Measurements from ENCODE around the gene FRMD3.

FRMD3 gene

DNA sequence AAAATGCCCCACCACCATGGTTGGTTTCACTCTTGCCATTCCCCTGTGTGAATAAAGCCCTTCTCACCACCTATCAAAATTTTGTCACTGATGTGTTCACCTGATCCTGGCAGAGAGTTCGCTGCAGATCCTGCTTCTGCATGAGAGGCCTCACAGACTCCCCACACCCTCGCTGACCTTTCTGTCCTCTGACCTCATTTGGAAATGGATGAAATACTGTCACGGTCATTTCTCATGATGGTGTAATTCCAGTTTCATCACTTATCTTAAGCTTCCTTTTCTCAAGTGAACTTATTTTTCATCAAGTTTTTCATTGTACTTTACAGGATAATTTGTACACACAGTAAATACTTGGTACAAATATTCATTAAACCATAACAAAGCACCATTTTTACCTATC lies 131.3 kb downstream of the FRMD3 start:
- Histone ChIP-seq H3K9me3 (ENCODE audit: control insufficient read depth, insufficient read depth, low read length) (no peaks in the 10 kb centered on the region), H3K36me3 (ENCODE audit: control insufficient read depth, insufficient read depth, low read length) (no peaks in the 10 kb centered on the region)

DNA sequence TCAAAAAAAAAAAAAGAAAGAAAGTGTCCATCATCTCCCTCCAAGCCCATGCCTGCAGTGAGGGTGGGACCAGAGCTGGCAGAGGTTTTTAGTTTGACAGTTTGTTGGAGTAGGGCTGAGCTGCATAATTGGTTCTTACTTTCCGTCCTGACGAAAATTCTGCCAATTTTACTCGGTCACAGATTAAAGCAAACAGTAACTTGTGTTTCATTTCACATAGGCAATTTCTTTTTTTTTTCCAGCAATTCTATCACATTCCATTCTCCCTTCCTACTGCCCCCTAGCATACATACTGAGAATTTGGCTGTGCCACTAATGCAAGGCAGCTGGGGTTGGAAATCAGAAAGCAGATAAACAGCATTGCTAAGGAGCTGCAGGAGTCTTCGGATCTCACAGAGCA lies 132.4 kb downstream of the FRMD3 start:
- H3K9ac ChIP-seq (ENCODE audit: low read depth, low read length): no peak overlapping the region
- H3K27me3 ChIP-seq (ENCODE audit: control insufficient read depth, insufficient read depth, low read length): no peaks in the 10 kb centered on the region
- H3K36me3 ChIP-seq (ENCODE audit: control insufficient read depth, insufficient read depth, low read length): no peaks in the 10 kb centered on the region
- H3K4me3 ChIP-seq (ENCODE audit: low read depth, low read length): no peak overlapping the region
- no peaks in the 10 kb centered on the region for H3K9me3 ChIP-seq (ENCODE audit: control insufficient read depth, insufficient read depth, low read length)
- H3K4me1 ChIP-seq (ENCODE audit: control insufficient read depth, insufficient read depth, low read length): no peaks in the 10 kb centered on the region

More for the DNA sequence above, 131.3 kb downstream of the FRMD3 start:
- Histone ChIP-seq H3K4me1 (ENCODE audit: control insufficient read depth, insufficient read depth, low read length) (no peaks in the 10 kb centered on the region), H3K4me3 (ENCODE audit: low read depth, low read length) (no peak overlapping the region), H3K9ac (ENCODE audit: low read depth, low read length) (no peak overlapping the region), H3K27me3 (ENCODE audit: control insufficient read depth, insufficient read depth, low read length) (no peaks in the 10 kb centered on the region)

DNA sequence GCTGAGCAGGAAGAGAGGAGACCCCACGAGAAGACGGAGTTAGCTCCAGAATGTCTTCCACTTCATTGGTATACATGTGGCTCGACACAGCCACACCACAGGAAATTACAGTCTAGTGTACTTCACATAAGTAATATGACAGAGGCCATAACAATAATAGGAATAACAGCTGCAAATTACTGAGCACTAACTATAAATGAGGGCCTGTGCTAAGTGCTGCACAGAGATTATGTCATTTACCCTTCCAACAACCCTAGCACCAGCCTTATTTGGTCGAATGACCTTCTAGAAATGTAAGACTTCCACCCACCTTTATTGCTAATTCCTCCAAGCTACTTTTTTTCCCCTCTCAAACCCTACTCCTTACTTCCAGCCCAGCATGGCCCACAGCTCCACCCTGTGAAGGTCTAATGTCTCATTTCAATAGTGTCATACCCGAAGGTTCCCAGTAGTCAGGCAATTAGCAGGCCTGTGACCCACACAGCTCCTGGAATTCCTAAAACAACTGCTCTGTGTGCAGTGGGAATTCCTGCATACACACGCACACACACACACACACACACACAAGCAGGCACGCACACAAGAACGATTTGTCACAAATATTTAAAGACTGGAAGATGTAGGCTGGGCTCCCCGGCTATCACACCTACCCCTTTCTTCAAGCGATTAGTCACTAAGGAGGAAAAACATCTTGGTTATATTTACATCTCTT lies 134.5 kb downstream of the FRMD3 start:
- H3K36me3 ChIP-seq (ENCODE audit: control insufficient read depth, insufficient read depth, low read length): no peaks in the 10 kb centered on the region
- no peak overlapping the region for H3K4me3 ChIP-seq (ENCODE audit: low read depth, low read length)
- H3K9ac ChIP-seq (ENCODE audit: low read depth, low read length): no peak overlapping the region
- no peaks in the 10 kb centered on the region for H3K9me3 ChIP-seq (ENCODE audit: control insufficient read depth, insufficient read depth, low read length)
- H3K4me1 ChIP-seq (ENCODE audit: control insufficient read depth, insufficient read depth, low read length): no peaks in the 10 kb centered on the region
- no peaks in the 10 kb centered on the region for H3K27me3 ChIP-seq (ENCODE audit: control insufficient read depth, insufficient read depth, low read length)

DNA sequence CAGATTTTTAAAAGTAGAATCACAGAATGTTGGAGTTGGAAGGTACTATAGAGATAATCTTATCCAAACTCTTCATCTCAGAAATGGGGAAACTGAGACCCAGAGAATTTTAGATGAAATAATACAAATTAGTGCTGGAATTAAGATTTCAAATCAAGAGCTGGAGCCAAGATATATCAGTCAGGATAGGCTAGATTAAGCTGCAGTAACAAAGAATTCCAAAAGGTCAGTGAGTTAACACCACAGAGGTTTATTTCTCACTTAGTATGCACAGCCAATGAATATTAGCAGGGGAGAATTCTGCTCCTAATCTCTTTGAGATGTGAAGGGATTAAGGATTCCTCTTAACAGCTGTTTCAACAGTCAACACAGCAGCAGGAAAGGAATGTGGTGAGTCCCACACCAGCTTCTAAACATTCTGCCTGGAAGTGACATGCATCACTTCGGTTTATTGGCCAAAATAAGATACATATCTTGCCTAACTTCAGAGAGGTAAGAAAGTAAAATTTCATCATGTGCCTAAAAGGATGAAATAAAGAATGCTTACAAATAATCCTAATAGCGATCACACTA lies 136.8 kb downstream of the FRMD3 start:
- no peaks in the 10 kb centered on the region for H3K9me3 ChIP-seq (ENCODE audit: control insufficient read depth, insufficient read depth, low read length)

DNA sequence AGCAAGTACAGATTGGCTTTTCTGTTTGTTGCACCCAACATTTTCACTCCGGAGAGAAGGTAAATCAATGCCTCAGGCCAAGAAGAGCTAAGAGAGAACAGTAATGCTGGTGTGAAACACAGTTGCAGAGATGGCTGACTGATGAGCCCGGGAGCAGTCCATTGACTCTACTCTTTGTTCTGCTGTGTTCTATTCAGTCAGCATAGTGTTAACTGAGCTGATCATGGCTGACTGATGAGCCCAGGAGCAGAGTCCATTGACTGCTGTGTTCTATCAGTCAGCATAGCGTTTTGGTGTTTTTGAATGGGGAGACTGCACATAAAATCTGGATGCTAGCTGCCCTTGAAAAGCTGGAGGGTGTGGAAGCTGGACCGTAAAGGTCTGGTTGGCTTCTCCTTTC lies 141.4 kb downstream of the FRMD3 start:
- H3K36me3 ChIP-seq (ENCODE audit: control insufficient read depth, insufficient read depth, low read length): no peaks in the 10 kb centered on the region

More for the DNA sequence above, 136.8 kb downstream of the FRMD3 start:
- no peaks in the 10 kb centered on the region for H3K4me1 ChIP-seq (ENCODE audit: control insufficient read depth, insufficient read depth, low read length)
- H3K27me3 ChIP-seq (ENCODE audit: control insufficient read depth, insufficient read depth, low read length): no peaks in the 10 kb centered on the region
- no peaks in the 10 kb centered on the region for H3K36me3 ChIP-seq (ENCODE audit: control insufficient read depth, insufficient read depth, low read length)
- no peak overlapping the region for H3K4me3 ChIP-seq (ENCODE audit: low read depth, low read length)
- H3K9ac ChIP-seq (ENCODE audit: low read depth, low read length): no peak overlapping the region

DNA sequence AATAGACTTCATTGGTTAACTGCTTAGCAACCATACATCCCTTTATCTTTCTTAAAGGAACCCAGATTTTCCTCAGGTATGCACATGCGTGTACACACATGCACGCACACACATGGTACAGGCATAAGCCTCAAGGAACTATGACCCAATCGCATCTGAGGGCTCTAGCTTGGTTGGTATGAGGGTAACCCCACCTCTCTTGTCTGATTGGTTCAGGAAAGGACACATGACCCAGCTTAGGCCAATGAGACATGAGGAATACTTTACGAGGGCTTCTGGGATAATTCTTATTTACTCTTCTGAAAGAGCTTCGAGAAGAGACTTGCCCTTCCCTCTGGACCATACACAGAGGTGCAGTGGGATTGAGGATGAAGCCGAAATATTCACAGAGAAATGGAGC lies 141.9 kb downstream of the FRMD3 start:
- Histone ChIP-seq H3K9me3 (ENCODE audit: control insufficient read depth, insufficient read depth, low read length) (no peaks in the 10 kb centered on the region), H3K27me3 (ENCODE audit: control insufficient read depth, insufficient read depth, low read length) (no peaks in the 10 kb centered on the region), H3K9ac (ENCODE audit: low read depth, low read length) (no peak overlapping the region), H3K4me3 (ENCODE audit: low read depth, low read length) (no peak overlapping the region), H3K4me1 (ENCODE audit: control insufficient read depth, insufficient read depth, low read length) (no peaks in the 10 kb centered on the region), H3K36me3 (ENCODE audit: control insufficient read depth, insufficient read depth, low read length) (no peaks in the 10 kb centered on the region)

More for the DNA sequence above, 141.4 kb downstream of the FRMD3 start:
- H3K27me3 ChIP-seq (ENCODE audit: control insufficient read depth, insufficient read depth, low read length): no peaks in the 10 kb centered on the region
- no peak overlapping the region for H3K4me3 ChIP-seq (ENCODE audit: low read depth, low read length)
- H3K4me1 ChIP-seq (ENCODE audit: control insufficient read depth, insufficient read depth, low read length): no peaks in the 10 kb centered on the region
- no peaks in the 10 kb centered on the region for H3K9me3 ChIP-seq (ENCODE audit: control insufficient read depth, insufficient read depth, low read length)
- no peak overlapping the region for H3K9ac ChIP-seq (ENCODE audit: low read depth, low read length)

DNA sequence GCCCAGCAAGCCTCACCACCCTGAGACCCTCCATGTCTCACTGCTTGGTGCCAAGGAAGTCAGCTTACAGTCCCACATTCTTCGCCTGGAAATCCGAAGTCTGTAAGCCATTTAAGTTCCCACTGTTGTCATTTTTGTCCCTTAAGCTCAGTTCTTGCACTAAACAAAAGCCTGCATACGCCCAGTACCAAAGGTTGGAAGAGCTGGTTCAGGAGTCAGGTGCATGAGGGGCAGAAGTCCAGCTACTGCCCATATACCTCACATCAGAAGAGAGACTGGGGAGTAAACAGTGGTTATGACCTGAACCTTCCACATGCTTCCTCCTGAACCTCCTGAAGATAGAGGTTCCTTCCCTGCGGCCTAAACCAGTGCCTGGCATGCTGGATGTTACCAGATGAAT lies 146.0 kb downstream of the FRMD3 start:
- Histone ChIP-seq H3K27me3 (ENCODE audit: control insufficient read depth, insufficient read depth, low read length) (no peaks in the 10 kb centered on the region), H3K4me1 (ENCODE audit: control insufficient read depth, insufficient read depth, low read length) (no peaks in the 10 kb centered on the region), H3K9me3 (ENCODE audit: control insufficient read depth, insufficient read depth, low read length) (no peaks in the 10 kb centered on the region), H3K9ac (ENCODE audit: low read depth, low read length) (no peak overlapping the region), H3K4me3 (ENCODE audit: low read depth, low read length) (no peak overlapping the region), H3K36me3 (ENCODE audit: control insufficient read depth, insufficient read depth, low read length) (no peaks in the 10 kb centered on the region)

DNA sequence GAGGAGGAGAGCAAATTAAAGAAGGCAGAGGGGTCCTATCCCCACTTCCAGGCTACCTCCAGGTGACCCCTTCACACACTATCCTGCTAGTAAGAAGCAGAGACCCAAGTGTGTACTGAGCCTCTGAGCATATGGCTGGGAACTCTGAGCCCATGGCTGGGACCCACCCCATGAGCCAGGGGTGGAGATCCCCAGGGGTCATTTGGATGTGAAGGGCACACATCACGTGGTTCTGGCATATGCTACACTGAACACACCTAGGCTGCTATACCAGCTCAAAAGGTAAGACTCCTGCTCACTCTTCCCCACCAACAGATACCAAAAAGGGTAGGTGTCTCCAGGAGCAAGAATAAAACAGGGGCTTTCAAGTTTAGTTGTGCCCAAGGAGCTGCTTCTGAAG lies 149.9 kb downstream of the FRMD3 start:
- Histone ChIP-seq H3K36me3 (ENCODE audit: control insufficient read depth, insufficient read depth, low read length) (no peaks in the 10 kb centered on the region), H3K4me1 (ENCODE audit: control insufficient read depth, insufficient read depth, low read length) (no peaks in the 10 kb centered on the region), H3K9me3 (ENCODE audit: control insufficient read depth, insufficient read depth, low read length) (no peaks in the 10 kb centered on the region), H3K27me3 (ENCODE audit: control insufficient read depth, insufficient read depth, low read length) (no peaks in the 10 kb centered on the region), H3K4me3 (ENCODE audit: low read depth, low read length) (no peak overlapping the region), H3K9ac (ENCODE audit: low read depth, low read length) (no peak overlapping the region)

DNA sequence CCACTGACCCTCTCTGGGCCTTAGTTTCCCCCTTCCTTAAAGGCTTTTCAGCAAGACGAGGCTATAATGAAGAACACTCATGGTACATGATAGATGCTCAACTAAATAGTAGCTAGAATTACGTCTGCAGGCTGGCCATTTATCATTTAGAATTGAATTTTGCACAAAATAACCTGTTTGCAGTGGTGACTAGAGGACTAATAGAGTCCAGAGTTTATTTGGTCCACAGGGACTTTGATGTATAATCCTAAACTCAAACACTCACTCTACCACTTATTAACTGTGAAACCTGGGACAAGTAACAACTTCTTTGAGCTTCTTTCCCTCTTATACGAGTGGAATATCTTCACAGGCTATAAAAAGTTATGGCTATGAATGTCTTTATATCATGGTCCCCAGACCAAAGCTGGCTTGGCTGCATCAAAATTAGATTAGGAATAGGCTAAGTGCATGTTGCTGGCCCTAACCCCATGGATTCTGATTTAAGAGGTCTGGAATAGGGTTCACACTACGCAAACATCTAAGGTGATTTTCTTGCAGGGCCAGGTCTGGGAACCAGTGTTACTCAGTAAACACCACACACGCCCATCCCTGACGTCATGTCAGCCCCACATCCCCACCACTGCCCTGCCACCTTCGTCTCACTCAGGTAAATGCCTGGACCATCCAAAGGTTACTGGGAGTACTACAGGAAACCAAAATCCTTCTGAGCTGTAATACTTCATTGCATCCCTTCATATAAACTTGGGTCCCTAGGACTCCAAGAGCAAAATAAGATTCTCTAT lies 150.6 kb downstream of the FRMD3 start:
- no peaks in the 10 kb centered on the region for H3K9me3 ChIP-seq (ENCODE audit: control insufficient read depth, insufficient read depth, low read length)
- H3K4me1 ChIP-seq (ENCODE audit: control insufficient read depth, insufficient read depth, low read length): no peaks in the 10 kb centered on the region
- H3K27me3 ChIP-seq (ENCODE audit: control insufficient read depth, insufficient read depth, low read length): no peaks in the 10 kb centered on the region
- H3K9ac ChIP-seq (ENCODE audit: low read depth, low read length): no peak overlapping the region
- no peaks in the 10 kb centered on the region for H3K36me3 ChIP-seq (ENCODE audit: control insufficient read depth, insufficient read depth, low read length)
- no peak overlapping the region for H3K4me3 ChIP-seq (ENCODE audit: low read depth, low read length)

DNA sequence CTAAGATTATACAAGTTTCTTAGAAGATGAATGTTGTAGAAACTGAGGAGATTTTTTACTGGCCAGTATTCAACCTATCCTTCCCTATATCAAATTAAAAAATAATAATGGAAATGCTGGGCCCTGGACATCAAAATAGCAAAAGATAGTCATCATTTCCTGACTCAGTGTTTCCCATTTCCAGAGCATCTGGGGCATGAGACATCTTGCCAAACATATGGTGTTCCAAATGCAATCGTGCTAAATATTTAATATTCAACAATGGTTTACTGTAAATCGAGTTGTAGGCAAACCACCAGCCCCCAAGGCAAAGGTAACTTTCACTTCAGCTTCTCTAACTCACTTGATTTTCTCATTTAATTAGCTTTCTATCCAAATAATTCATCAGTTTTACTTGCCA lies 152.9 kb downstream of the FRMD3 start:
- Histone ChIP-seq H3K9ac (ENCODE audit: low read depth, low read length) (no peak overlapping the region), H3K9me3 (ENCODE audit: control insufficient read depth, insufficient read depth, low read length) (no peaks in the 10 kb centered on the region), H3K4me3 (ENCODE audit: low read depth, low read length) (no peak overlapping the region), H3K36me3 (ENCODE audit: control insufficient read depth, insufficient read depth, low read length) (no peaks in the 10 kb centered on the region), H3K4me1 (ENCODE audit: control insufficient read depth, insufficient read depth, low read length) (no peaks in the 10 kb centered on the region), H3K27me3 (ENCODE audit: control insufficient read depth, insufficient read depth, low read length) (no peaks in the 10 kb centered on the region)

DNA sequence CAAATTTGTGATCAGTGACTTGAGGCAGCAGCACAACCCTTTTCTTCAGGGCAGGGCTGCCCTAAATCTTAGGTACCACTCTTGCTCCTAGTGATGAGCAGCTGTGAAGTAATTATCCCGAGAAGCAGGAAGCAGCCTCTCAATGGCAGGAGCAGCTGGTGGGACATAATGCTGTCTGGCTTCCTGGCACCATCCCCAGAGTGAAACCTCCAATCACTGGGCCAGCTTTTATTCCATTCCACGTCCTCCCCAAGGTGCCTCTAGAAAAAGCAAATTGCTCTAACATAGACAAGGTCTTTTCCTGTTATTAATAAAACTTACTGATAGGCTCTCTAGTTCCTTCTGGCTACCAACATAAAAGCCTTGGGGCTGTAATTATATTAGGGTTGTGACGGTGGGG lies 154.0 kb downstream of the FRMD3 start:
- Histone ChIP-seq H3K9ac (ENCODE audit: low read depth, low read length) (no peak overlapping the region), H3K4me1 (ENCODE audit: control insufficient read depth, insufficient read depth, low read length) (no peaks in the 10 kb centered on the region), H3K9me3 (ENCODE audit: control insufficient read depth, insufficient read depth, low read length) (no peaks in the 10 kb centered on the region), H3K4me3 (ENCODE audit: low read depth, low read length) (no peak overlapping the region), H3K36me3 (ENCODE audit: control insufficient read depth, insufficient read depth, low read length) (no peaks in the 10 kb centered on the region), H3K27me3 (ENCODE audit: control insufficient read depth, insufficient read depth, low read length) (no peaks in the 10 kb centered on the region)

DNA sequence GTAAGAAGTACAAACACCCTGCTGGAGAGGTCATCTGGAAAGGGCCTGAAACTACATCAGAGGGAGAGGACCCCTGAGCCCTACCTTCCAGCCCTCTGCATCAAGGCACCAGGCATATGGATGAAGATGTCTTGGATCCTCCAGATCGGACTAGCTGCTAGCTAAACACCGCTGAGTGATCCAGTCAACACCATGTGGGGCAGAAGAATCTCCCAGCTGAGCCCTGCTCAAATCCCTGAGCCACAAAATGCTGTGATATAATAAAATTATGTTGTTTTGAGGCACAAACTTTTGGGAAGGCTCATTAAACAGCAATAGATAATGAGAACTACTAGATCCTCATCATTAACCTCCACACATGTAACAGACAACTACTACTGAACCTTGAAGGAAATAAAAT lies 155.2 kb downstream of the FRMD3 start:
- H3K36me3 ChIP-seq (ENCODE audit: control insufficient read depth, insufficient read depth, low read length): no peaks in the 10 kb centered on the region
- H3K4me1 ChIP-seq (ENCODE audit: control insufficient read depth, insufficient read depth, low read length): no peaks in the 10 kb centered on the region
- no peak overlapping the region for H3K4me3 ChIP-seq (ENCODE audit: low read depth, low read length)
- H3K27me3 ChIP-seq (ENCODE audit: control insufficient read depth, insufficient read depth, low read length): no peaks in the 10 kb centered on the region
- no peaks in the 10 kb centered on the region for H3K9me3 ChIP-seq (ENCODE audit: control insufficient read depth, insufficient read depth, low read length)
- H3K9ac ChIP-seq (ENCODE audit: low read depth, low read length): no peak overlapping the region
